DMS53 treated with DMSO at 0.1 percent for 48 hours (cell line): ENCODE results near the gene PRKAR1B.

Experiments
- DNase-seq: peaks from one replicate; lab custom pipeline; 2025; ENCODE audit not compliant: unreplicated experiment; lab: John Stamatoyannopoulos, UW

PRKAR1B gene

GRCh38 chr7:514651-515598 lies 212.2 kb downstream of the PRKAR1B start:
- no peak for DNase-seq

GRCh38 chr7:514242-514641 lies 212.8 kb downstream of the PRKAR1B start:
- DNase-seq: no peak

- no peak for DNase-seq
Measured at GRCh38 chr7:513521-514166, 213.4 kb downstream of the PRKAR1B start.

- DNase-seq: peak; percentile 17
Measured at GRCh38 chr7:512541-513311, 214.4 kb downstream of the PRKAR1B start.

GRCh38 chr7:512146-512510 lies 215.0 kb downstream of the PRKAR1B start:
- no peak for DNase-seq

- DNase-seq: no peak
Measured at GRCh38 chr7:511476-512145, 215.5 kb downstream of the PRKAR1B start.

- DNase-seq: no peak
Measured at GRCh38 chr7:510782-511281, 216.2 kb downstream of the PRKAR1B start.

- no peak for DNase-seq
Measured at GRCh38 chr7:510131-510481, 217.0 kb downstream of the PRKAR1B start.

- DNase-seq: no peak
Measured at GRCh38 chr7:509426-510130, 217.5 kb downstream of the PRKAR1B start.

GRCh38 chr7:508461-509170 lies 218.5 kb downstream of the PRKAR1B start:
- no peak for DNase-seq

- no peak for DNase-seq
Measured at GRCh38 chr7:507623-508300, 219.3 kb downstream of the PRKAR1B start.

GRCh38 chr7:506921-507622 lies 220.0 kb downstream of the PRKAR1B start:
- no peak for DNase-seq

- no peak for DNase-seq
Measured at GRCh38 chr7:506391-506831, 220.7 kb downstream of the PRKAR1B start.

- no peak for DNase-seq
Measured at GRCh38 chr7:505171-505570, 221.9 kb downstream of the PRKAR1B start.

- DNase-seq: no peak
Measured at GRCh38 chr7:504221-505111, 222.6 kb downstream of the PRKAR1B start.

GRCh38 chr7:503575-504111 lies 223.4 kb downstream of the PRKAR1B start:
- DNase-seq: peak; percentile 82

- no peak for DNase-seq
Measured at GRCh38 chr7:502296-502695, 224.8 kb downstream of the PRKAR1B start.
